ENCODE results near the gene RAP1B.
"Not testable (repeated sequence)": the region's sequence is repeated elsewhere in the genome, so short reads cannot be mapped to it uniquely, and the experiment has no call there.

Gene RAP1B

DNA sequence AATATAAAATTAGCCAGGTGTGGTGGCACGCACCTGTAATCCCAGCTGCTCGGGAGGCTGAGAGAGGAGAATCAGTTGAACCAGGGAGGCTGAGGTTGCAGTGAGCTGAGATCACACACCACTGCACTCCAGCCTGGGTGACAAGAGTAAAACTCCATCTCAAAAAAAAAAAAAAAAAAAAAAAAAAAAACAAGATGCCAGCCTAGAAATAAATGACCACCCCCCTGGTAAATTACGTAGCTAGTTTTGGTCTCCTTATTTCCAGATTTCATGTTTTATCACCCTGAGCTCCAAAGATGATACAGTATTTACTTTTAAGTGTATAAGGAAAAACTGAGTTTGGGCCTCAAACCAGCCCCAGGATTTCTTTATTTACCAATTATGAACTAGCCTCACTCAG lies 26.7 kb downstream of the RAP1B start:
- DNase-seq, result not testable (repeated sequence)

DNA sequence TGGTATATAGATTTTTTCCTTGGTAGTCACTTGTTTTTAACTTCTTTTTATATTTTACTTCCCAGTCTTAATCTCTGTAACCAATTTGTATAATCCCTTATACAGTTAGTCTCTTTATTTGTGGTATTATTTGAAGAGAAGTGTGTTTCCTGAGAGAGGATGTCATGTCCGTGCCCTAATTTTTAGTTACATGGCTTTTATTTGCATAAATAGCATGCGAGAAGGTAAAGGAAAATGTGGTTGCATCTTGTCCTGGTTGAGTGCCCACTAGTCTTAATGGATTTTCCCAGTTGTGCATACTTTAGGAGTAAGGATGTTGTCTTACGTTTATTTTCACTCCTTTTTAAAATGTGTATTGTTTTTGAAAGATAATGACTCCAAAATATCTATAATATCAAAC lies 27.5 kb downstream of the RAP1B start:
- DNase-seq, result no peak

DNA sequence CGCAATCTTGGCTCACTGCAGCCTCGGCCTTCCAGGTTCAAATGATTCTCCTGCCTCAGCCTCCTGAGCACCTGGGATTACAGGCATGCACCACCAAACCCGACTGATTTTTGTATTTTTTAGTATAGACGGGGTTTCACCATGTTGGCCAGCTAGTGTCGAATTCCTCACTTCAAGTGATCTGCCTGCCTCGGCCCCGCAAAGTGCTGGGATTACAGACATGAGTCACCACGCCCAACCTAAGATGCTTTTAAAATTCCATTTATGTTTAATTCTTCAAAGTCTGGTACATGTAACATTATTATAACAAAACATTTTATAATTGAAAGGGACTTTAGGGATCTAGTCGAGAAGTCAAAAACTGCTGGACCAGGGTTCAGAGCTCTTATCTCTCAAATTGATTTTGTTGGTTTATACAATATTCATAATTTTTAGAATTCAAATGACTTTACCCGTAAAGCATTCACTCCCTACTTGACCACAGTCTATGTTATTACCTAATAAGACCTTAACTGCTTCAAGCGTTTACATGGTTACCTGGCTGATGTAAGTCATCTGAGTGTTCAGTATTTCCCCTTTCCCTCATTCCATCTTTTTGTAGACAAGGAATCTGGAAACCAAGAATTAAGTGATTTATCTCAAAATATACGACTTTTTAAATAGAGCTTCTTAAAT lies 28.2 kb downstream of the RAP1B start:
- no peak for DNase-seq

DNA sequence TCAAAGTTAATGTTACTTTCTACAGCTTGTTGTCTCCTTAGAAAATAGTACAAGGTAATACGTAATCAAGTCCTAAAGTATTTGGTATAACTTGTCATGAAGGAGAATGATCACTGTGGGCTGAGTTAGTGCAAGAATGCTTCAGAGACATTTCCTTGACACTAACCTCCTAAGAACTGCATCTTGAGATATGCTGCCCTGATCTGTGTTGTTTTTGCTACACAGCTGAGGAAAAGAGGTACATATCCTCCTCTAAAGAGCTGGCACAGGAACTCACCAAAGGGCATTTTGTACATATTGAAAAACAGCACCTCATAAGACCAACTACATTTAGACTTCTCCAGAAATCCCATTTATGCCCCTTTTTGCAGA lies 28.7 kb downstream of the RAP1B start:
- DNase-seq, result no peak

DNA sequence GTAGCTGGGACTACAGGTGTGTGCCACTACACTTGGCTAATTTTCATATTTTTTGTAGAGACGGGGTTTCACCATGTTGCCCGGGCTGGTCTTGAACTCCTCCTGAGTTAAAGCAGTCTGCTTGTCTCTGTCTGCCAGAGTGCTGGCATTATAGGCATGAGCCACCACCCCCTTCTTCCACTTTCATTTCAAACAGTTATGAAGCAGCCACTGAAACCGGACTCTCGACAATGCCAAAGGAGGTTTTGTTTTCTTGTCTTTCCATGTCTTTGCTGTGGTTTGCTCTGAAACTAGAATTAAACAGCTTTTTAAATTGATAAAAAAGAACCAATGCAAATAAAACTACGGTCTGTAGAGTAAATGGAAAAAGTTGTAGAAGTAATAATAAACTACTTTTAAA lies 30.4 kb downstream of the RAP1B start:
- DNase-seq, result no peak

DNA sequence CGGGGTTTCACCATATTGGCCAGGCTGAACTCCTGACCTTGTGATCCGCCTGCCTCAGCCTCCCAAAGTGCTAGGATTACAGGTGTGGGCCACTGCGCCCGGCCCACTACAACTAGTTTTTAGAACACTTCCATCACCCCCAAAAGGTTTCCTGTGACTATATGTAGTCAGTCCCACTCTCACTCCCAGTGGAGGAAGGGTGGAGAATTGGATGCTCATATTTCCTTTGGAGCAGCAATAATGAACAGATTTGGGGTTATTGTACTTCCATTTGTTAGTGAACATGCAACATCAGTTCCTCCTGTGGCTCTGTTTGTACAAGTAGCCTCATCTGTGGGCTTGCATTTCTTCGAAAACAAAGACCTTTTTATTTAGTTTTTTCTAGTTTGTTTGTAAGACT lies 35.8 kb downstream of the RAP1B start:
- DNase-seq, result no peak

DNA sequence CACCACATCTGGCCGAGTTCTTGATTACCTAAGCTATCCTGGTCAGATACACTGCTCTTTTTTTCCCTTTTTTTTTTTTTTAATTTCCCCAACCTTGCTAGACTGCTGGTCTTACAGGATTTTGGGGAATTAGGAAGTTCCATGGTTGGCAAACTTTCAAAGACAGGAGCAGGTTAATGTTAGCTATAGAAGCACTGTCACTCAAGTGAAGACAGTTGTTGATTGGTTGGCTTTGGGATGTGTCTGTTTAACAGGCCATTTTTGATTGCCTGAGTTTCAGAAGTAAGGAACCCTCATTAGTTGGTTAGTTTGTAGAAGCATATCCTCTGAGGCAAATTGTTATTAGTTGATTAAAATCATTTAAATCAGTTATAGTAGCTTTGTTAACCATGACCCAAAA lies 36.8 kb downstream of the RAP1B start:
- DNase-seq, result no peak

DNA sequence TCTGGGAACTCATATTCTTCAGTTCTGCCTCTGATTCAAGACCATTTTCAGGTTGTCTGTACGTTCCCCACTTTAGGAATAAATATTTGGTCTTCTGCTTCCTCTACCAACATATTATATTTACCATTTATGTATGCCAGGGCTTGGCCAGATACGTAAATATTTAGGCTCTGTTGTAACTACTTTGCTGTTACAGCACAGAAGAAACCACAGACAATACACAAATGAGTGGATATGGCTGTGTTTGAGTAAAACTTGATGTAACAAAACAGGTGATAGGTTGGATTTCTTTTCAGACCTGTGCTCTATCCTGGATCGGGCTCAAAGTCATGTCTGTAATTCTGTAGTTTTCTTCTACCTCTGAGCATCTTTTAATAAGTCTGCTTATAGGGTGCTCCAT lies 37.5 kb downstream of the RAP1B start:
- DNase-seq, result no peak

DNA sequence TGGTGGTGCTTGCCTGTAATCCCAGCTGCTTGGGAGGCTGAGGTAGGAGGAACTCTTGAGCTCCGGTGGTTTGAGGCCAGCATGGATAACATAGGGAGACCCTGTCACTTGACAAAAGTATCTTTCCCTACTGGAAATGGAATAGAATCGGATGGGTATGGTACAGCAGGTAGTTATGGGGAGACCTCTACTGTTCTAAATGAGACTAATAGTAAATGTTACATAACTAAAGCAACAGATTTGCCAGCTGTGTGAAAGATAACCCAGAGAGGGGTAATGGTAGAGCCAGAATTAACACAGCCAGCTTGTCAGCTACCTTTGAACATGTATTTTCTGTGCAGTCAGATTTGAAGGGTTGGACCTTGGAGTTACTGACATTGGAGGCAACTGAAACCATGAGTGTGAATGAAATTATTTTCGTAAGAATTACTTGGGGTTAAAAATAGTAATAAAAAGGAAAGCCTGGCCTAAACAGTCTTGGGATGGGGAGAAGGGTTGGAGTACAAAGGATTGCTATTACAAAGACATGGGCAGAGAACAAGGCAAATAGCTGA lies 54.4 kb downstream of the RAP1B start:
- DNase-seq, result no peak

DNA sequence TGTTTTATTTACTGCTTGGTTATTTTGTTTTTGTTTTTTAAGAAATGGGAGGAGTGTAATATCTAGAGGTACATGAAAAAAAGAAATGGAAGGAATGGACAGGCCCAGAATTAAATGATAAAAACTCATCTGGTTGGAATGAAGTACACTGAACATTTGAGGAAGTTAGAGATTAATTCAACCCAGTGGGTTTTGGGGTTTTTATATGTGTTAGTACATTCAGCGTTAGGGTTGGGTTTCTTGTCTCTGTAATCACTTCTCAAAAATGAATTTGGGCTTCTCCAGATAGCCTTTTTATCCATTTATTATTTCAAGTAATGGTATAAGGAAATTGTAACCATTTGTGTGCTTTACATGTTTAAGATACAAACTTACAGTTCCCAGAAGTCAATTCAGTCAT lies 56.6 kb downstream of the RAP1B start:
- no peak for DNase-seq

DNA sequence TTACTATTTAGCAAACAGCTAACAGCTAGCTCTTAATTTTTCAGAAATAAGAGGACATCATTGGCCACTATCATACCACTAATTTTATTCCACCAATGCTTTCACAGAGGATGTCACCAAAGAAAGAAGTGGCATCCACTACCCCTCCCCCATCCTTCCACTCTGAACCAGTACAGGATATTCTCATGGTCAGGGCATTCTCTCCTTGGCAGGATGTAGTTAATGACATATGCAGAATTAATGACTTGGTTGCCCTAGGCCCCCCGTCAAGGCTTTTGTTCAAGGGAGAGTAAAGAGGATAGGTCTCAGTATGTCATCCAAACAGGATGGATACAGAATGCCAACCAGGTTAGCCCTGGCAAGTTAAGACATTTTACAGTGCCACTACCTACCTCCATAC lies 57.2 kb downstream of the RAP1B start:
- no peak for DNase-seq

DNA sequence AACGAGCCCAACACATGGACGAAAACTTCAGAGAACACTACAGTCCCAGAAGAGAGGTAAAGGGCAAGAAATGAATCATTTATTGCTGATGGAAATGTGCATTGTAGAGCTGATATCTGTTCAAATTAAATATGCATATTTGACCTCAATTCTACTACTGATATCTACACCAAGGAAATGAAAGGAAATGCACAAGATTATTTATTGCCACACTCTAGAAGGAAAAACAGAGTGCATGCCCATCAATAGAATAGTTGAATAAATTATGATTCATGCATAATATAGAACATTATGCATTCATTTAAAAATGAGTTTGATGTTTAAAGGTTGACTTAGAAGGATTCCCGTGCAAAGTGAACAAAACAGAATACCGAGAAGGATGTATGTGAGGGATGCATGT lies 60.5 kb downstream of the RAP1B start:
- no peak for DNase-seq

DNA sequence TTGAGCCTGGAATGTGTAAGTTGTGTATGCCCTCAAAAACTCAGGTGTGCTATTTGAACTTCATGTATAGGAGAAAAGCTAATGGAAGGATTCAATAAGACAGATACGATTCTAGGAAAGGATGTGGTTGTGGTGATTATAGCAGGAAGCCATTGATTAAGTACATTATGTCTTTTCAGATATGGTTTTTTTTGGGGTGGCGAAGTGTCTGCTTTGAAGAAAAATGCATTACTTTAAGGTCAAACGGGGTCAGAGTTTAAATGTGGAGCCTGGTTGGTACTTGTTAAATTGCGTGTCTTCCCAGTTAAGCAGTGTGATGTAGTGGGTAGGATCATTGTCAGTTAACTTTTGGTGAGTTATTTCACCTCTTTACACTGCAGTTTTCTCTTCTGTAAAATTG lies 63.1 kb downstream of the RAP1B start:
- no peak for DNase-seq

DNA sequence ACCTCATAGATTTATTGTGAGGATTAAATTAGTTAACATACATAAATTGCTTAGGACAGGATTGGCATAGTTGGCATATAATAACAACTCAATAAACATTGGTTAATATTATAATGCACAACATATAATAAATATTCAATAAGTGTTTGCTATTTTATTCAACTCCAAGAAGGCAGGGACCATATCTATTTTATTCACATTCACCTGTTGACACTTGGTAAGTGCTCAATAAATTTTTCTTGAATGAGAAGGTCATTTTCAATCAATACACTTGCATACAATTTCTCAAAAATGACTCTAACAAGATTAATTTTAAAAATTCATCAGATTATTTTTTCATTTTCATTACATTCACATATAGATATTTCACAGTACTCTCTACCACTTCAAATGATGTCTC lies 63.7 kb downstream of the RAP1B start:
- no peak for DNase-seq

DNA sequence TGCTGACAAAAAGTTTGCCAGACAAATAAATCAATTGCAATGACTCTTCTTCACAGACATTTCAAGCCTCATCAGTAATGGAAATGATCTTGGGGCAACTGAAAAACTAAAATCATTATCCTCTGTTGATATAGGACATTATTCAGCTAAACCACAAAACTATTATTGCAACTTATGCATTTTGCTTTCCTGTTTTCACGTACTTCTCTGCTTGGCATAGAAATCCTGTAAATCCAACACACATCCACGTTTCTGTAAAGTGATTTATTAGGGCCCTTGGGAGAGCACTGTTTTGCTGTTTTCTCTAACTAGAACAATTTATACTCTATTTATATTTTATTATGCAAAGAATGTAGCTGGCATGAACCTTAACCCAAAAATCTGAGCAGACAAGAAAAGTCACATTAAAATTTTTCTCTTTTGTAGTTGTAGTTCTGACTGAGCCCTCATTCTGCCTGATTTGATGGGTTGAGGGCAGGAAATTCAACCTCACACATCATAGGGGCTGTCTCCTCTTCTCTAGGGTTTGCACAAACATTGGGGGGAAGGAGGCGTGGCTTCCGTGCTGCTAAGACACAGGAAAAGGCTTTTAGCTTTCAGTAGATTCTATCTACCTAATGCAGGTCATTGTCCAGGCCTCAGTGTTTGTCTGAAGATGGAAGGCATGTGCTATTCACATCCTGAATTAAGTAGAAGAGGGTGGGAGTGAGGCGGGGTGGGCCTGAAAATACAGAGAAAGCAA lies 64.6 kb downstream of the RAP1B start:
- peak; percentile 68 for DNase-seq

DNA sequence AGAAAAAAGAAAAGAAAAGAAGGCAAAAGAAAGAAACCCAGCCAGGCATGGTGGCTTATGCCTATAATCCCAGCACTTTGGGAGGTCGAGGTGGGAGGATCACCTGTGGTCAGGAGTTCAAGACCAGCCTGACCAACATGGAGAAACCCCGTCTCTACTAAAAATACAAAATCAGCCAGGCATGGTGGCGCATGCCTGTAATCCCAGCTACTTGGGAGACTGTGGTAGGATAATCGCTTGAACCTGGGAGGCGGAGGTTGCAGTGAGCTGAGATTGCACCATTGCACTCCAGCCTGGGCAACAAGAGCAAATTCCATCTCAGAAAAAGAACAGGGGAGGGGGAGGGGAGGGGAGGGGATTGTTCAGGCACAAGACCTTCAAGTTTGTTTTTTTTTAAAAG lies 66.2 kb downstream of the RAP1B start:
- not testable (repeated sequence) for DNase-seq

DNA sequence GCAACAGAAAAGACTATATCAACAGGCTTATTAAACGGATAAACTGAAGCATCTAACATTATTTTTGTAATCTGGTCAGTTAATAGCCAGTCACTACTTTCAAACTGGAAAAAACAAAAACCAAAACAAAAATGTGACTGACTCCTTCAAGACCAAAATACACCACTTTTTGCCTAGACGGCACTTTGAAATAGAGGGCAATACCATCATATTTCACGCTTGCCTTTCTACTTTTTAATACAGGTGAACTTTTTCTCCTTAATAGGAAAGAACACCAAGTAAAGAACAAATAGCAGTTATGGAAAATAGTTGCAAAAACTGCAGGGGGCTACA lies 75.5 kb downstream of the RAP1B start:
- DNase-seq, result no peak

DNA sequence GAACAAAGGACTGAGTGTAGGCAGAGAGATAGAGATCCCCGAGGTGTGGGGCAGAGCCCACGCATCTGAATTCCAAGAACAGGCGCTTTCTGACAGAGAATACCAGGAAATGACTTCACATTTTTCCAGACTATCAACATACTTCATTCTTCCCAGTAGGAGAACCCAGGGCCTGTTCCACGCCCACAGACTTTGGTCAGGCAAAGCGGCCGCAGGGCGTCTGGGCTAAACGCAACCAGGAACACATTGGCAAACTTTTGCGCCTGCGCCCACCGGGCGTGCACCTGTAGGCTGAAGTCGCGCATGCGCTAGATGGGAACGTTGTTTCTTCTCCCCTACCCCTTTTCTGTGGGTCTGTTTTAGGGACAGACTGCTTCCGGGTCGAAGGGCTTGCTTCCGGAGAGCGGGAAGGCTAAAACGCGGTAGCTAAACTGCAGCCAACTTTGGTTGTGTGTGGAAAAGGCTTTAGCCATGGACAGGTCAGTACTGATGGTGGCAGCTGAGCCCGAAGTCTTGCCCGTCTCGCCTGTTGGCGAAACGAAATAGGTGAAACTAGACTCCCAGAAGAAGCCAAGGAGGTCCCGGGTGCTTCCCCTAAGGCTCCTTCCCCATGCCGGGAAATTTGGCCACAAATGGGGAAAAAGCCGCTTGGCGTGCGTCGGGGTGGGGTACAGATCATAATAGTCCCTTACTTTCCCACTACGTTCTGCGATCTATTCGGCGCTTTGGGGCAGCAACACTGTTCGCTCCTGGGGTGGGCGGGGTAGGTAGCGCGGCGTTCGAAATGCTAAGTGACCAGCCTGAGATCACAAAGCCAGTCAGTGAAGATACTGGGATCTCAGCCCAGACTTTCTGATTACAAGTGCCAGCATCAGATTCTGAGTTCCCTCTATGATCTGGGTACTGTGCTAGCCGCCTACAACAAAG lies 76.2 kb downstream of the RAP1B start, which contains the start of gene NUP107:
Gene NUP107, plus strand, starts transcription at position 384 of the 927 bp plus-strand sequence. Its CDS starts 88 bp downstream, at position 472.
- DNase-seq, result peak; percentile 96

DNA sequence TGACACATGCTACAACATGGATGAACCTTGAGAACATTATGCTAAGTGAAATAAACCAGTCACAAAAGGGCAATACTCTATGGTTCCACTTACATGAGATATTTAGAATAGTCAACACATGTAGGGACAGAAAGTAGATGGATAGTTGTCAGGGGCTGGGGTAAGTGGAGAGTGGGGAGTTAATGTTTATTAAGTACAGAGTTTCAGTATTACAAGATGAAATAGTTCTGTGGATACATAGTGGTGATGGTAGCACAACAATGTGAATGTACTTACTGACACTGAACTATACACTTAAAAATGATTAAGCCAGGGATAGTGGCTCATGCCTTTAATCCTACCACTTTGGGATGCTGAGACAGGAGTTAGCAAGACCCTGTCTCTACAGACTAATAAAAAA lies 84.8 kb downstream of the RAP1B start:
- no peak for DNase-seq

DNA sequence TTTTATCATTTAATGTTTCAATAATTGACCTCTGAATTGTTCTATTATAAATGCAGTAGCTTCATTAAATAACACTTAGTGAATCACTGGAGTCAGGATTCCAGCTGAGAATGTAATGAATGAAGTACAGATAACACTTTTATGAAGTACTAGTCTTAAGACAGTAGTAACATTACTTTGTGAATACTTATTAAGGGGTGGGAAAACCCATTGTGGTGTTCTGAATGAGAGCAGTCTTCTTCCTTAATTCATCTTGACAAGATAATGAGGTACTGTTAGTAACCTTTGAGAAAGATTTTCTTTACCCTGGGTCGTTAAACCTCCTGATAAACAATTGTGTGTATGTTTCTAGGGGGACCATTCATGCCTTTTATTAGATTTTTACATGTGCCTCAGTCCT lies 88.8 kb downstream of the RAP1B start:
- no peak for DNase-seq

All from activated T-cell treated with anti-CD3 and anti-CD28 coated beads, Interleukin-2, amount 50 U/mL, for 1 hour (primary cell).